HG03045 (cell line): ENCODE results near the gene DDIT4.

Source experiments
- ATAC-seq: cut with Tn5 transposase; IDR thresholded peaks from one replicate; pipeline ENCODE4 v1.9.1; 2021; ENCODE audit warnings: mild to moderate bottlenecking, moderate library complexity; ENCODE audit not compliant: unreplicated experiment

Gene DDIT4

DNA sequence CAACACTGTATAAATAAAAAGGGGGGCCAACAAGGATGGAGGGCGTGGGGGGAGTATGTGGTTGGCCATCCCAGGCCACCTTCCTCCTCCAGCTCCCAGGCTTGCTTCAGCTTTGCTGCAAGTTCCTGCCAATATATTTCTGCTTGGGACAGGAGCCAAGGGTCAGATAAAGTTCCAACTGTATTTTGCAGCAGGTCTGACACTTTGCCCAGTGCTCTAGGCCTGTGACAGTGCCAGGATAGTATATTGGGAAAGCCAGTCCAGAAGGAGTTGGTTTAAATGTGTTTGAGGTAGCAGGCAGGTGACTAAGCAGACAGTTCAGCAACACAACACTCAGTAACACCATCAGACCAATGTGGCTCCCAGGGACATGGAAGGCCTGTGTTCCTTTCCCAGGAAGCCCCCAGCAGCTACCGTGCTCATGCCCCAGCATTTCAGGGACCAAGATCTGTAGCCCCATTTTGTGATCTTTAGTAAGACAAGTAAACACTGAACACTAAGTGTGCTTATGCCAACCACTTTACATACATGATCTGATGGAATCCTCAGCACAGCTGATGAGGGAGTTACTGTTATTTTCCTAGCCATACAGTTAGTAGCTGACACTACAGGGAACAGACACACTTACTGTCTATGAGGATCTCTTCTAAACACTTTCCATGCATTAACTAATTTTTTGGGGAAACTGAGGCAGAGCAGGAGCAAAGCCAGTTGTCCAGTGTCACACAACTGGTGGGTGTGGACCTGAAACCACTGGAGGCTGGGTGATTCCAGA lies 42.1 kb downstream of the DDIT4 start:
- no peak for ATAC-seq

GRCh38 chr10:72316386-72316700 lies 42.6 kb downstream of the DDIT4 start:
- no peak for ATAC-seq

- ATAC-seq, result no peak
These were observed 43.2 kb downstream of the DDIT4 start for GRCh38 chr10:72316748-72317435.

- ATAC-seq, result no peak
These were observed 44.9 kb downstream of the DDIT4 start for GRCh38 chr10:72318418-72319262.

- peak; percentile 56 for ATAC-seq
These were observed 45.9 kb downstream of the DDIT4 start for GRCh38 chr10:72319416-72320254.

DNA sequence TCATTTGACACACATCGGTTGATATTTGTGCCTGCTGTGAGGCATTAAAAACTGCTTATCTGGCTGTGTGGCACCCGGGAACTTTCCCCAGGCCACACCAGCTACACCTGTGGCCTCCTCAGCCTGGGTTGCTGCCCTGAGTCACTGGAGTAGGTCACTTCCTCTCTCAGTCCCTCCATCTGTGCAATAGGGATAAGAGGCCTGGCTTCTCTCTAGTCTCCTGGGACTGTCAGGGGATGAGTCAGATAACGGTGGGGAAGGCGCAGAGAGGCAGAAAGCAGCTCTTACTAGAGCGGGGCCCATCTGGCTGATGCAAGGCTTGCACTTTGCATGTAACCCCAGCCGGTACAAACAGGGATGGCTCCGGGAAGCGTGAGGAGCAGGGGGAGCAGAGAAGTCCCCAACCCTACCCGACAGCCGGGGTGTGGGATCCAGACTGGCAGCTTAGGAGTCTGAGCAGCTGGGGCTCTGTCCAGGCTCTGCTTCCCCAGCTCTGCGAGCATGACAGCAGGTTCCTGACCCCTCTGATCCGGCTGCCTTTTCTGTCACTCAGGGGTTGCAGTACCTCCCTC lies 47.0 kb downstream of the DDIT4 start:
- peak; percentile 59 for ATAC-seq

DNA sequence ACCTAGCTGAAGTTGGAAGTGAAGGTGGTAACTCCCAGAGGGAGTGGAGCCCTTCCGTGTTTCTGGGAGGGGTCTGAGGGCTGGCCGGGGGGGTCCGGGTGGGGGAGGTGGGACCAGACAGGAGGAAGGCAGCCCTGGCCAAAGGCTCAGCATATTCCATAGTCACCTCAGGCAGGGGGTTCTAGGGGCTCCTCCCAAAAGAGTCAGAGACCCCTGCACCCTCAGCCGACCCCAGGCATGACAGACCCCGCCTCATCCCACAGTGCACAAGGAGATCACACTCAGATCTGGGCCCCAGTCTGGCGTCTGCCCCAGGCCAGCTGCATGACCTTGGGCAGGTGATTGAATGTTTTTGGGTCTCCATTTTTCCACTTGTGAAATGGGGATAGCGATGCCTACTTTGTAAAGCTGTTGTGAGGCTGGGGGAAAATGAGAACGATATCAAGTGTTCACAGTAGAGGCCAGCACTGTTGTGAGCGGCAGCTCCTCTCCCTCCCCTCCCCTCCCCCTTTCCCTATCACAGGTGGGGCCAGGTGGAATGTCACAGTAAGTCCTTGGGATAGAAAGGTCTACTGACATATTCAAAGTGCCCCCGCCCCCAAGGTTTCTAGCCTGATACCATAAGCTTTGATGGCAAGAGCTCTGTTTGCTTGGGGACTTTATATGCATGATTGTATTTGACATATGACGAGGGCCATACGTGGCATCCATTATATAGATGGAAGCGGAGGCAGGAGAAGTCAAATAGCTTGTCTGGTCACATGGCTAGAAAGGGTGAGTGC lies 47.7 kb downstream of the DDIT4 start:
- no peak for ATAC-seq

GRCh38 chr10:72322030-72322279 lies 48.2 kb downstream of the DDIT4 start:
- ATAC-seq, result no peak

- no peak for ATAC-seq
These were observed 48.7 kb downstream of the DDIT4 start for GRCh38 chr10:72322280-72323058.

DNA sequence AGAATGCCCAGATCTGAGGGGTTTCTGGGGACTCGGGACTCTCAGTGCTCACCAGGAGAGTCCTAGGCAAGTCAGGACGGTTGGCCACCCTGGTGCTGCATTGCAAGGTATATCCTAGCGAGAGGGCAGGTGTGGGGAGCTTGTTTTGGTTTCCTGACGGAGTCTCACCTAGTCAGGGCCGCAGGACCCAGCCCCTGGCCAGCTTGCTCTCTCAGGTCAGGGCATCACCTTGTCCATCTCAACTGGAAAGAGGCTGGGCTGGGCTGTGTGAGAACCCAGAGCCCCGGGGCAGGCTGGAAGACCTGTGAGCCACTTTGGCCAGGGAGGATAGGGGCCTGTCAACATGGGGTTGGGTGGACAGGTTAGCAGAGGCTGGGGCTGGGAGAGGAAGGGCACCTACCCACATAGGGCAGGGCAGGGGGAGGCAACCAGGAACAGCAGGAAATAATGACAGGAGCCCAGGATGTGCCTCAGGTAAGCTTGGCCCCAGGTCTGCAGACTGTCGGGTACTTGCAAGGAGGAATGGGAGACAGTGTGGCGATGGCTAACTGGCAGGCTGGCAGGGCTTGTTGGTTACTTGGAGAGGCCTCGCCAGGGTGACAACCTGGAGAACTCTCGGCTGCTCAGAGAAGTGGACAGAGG lies 49.5 kb downstream of the DDIT4 start:
- ATAC-seq, result no peak

- no peak for ATAC-seq
These were observed 50.1 kb downstream of the DDIT4 start for GRCh38 chr10:72323771-72324191.
